ENCODE results near the gene SFT2D1. TPM values are rescaled to one million over a fixed set of nuclear protein-coding genes. Genes with fewer than 3 reads are reported as not detected.

Gene SFT2D1
- total and polyA plus RNA-seq, 3 donors from 2014 or later = 45.7 to 68.3 (median 64.6) TPM

DNA sequence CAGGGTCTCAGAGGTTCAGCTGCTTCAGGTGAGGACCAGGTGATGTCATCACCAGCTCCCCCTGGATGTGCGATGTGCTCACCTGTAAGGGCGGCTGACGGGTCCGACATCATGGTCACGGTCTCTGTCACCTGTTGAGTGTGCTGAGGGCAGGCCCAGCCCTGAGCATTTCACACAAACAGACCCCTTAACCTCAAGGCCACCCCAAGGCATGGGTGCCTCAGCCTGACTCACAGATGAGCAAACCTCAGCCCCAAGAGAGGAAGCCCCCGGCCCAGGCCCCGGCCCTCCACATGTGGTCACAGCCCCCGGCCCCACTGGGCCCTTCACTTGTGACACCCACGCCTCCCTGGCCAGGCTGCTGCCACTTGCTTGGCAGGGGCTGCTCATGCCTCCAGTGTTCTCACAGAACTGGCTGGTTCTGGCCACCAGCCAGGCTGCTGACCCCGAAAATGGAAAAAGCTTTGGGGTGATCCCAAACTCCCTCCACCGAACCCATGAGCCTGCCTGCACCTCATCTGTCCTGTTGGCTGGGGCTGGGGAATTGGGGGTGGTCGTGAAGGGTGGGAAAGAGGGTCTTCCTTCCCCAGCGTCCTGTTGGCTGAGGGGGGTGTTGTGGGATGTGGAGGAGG lies 67.5 kb downstream of the SFT2D1 start:
- no peaks in the 10 kb centered on the region for H3K9me3 ChIP-seq
- 55 to 71% methylated on average over 8 to 13 of the region's 13 CpGs for WGBS, 2 donors
- H3K36me3 ChIP-seq (ENCODE audit: low read depth, missing control alignments) = no peaks in the 10 kb centered on the region
- H3K4me3 ChIP-seq = no peak overlapping the region
- H3K27me3 ChIP-seq = no peaks in the 10 kb centered on the region
- DNase-seq = no peak
- no peak overlapping the region for H3K27ac ChIP-seq
- no peaks in the 10 kb centered on the region for H3K4me1 ChIP-seq
- intact Hi-C loops (cut with DNase I; ENCODE audit: low total_unique reads) = loop anchor here (10.0 kb wide), 1 partner anchor 120 kb away; no protein-coding TSS in a partner anchor
- TF ChIP-seq, protein P1, sequence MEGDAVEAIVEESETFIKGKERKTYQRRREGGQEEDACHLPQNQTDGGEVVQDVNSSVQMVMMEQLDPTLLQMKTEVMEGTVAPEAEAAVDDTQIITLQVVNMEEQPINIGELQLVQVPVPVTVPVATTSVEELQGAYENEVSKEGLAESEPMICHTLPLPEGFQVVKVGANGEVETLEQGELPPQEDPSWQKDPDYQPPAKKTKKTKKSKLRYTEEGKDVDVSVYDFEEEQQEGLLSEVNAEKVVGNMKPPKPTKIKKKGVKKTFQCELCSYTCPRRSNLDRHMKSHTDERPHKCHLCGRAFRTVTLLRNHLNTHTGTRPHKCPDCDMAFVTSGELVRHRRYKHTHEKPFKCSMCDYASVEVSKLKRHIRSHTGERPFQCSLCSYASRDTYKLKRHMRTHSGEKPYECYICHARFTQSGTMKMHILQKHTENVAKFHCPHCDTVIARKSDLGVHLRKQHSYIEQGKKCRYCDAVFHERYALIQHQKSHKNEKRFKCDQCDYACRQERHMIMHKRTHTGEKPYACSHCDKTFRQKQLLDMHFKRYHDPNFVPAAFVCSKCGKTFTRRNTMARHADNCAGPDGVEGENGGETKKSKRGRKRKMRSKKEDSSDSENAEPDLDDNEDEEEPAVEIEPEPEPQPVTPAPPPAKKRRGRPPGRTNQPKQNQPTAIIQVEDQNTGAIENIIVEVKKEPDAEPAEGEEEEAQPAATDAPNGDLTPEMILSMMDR (IDR thresholded peaks at IDR 0.05) = no peak
- no peak for TF ChIP-seq POLR2A (IDR thresholded peaks at IDR 0.05)

DNA sequence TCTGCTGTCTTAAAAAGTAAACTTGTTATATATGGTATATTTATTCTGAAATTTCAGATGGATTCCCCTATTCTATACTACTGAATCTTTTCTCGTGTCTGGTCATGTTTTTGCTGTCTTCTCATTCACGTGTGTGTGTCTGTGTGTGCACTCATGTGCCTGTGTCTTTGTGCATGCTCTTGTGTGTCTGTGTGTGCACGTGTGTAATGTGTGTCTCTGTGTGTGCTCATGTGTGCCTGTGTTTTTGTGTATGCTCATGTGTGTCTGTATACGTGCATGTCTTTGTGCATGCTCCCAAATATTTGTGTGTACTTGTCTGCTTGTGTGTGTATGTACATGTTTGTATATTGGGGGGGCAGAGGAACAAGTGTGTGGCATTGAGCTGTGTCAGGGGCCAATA lies 68.2 kb downstream of the SFT2D1 start:
- H3K27me3 ChIP-seq = no peaks in the 10 kb centered on the region
- intact Hi-C loops (cut with DNase I; ENCODE audit: low total_unique reads) = loop anchor here (10.0 kb wide), 1 partner anchor 121 kb away; no protein-coding TSS in a partner anchor
- 70 to 78% methylated on average over 4 of the region's 4 CpGs for WGBS, 2 donors
- no peak overlapping the region for H3K27ac ChIP-seq
- TF ChIP-seq, protein P1 (IDR thresholded peaks at IDR 0.05) = no peak
- TF ChIP-seq POLR2A (IDR thresholded peaks at IDR 0.05) = no peak
- H3K4me1 ChIP-seq = no peaks in the 10 kb centered on the region
- H3K4me3 ChIP-seq = no peak overlapping the region
- no peaks in the 10 kb centered on the region for H3K36me3 ChIP-seq (ENCODE audit: low read depth, missing control alignments)
- H3K9me3 ChIP-seq = no peaks in the 10 kb centered on the region
- no peak for DNase-seq

GRCh38 chr6:166271376-166271765 lies 71.0 kb downstream of the SFT2D1 start:
- H3K36me3 ChIP-seq (ENCODE audit: low read depth, missing control alignments) = no peaks in the 10 kb centered on the region
- intact Hi-C loops (cut with DNase I; ENCODE audit: low total_unique reads) = loop anchor here (10.0 kb wide), 1 partner anchor 123 kb away; no protein-coding TSS in a partner anchor
- WGBS, 2 donors = 96% methylated on average over 9 of the region's 9 CpGs; no CpG with 5 or more reads in 1 of the 2 donors

GRCh38 chr6:166270706-166271375 lies 71.5 kb downstream of the SFT2D1 start:
- WGBS, 2 donors = 84 to 87% methylated on average over 9 to 10 of the region's 10 CpGs
- no peaks in the 10 kb centered on the region for H3K27me3 ChIP-seq

More at GRCh38 chr6:166271376-166271765, 71.0 kb downstream of the SFT2D1 start:
- Histone ChIP-seq H3K4me1 (no peaks in the 10 kb centered on the region), H3K9me3 (no peaks in the 10 kb centered on the region), H3K27ac (no peak overlapping the region), H3K27me3 (no peaks in the 10 kb centered on the region), H3K4me3 (no peak overlapping the region)
- TF ChIP-seq, protein P1 (IDR thresholded peaks at IDR 0.05) = no peak
- no peak for TF ChIP-seq POLR2A (IDR thresholded peaks at IDR 0.05)
- no peak for DNase-seq

More at GRCh38 chr6:166270706-166271375, 71.5 kb downstream of the SFT2D1 start:
- no peaks in the 10 kb centered on the region for H3K36me3 ChIP-seq (ENCODE audit: low read depth, missing control alignments)
- H3K9me3 ChIP-seq = no peaks in the 10 kb centered on the region
- no peak overlapping the region for H3K27ac ChIP-seq
- intact Hi-C loops (cut with DNase I; ENCODE audit: low total_unique reads) = loop anchor here (10.0 kb wide), 1 partner anchor 124 kb away; no protein-coding TSS in a partner anchor
- TF ChIP-seq, protein P1 (IDR thresholded peaks at IDR 0.05) = no peak
- TF ChIP-seq POLR2A (IDR thresholded peaks at IDR 0.05) = no peak
- DNase-seq = no peak
- no peak overlapping the region for H3K4me3 ChIP-seq
- no peaks in the 10 kb centered on the region for H3K4me1 ChIP-seq

Other genes with a start within 250 kb of the SFT2D1 start
- gene TBXT, start 174.7 kb downstream of the SFT2D1 start, total RNA-seq = 1 to 10 TPM in 1 of 2 donors, under 1 TPM in 1; 0.24 to 1.2 TPM
- gene TBXT, start 174.7 kb downstream of the SFT2D1 start, polyA plus RNA-seq (ENCODE audit: insufficient read depth, low read depth, low replicate concordance) = 0.26 TPM
- under 1 TPM; 0.39 to 0.62 TPM for gene PRR18, start 34.2 kb downstream of the SFT2D1 start, total RNA-seq
- gene PRR18, start 34.2 kb downstream of the SFT2D1 start, polyA plus RNA-seq (ENCODE audit: insufficient read depth, low read depth, low replicate concordance) = 0.16 TPM
- gene MPC1, start 40.4 kb upstream of the SFT2D1 start, total RNA-seq = 10 to 100 TPM; 22.5 to 24.0 TPM
- gene MPC1, start 40.4 kb upstream of the SFT2D1 start, polyA plus RNA-seq (ENCODE audit: insufficient read depth, low read depth, low replicate concordance) = 54.2 TPM
- 1 to 10 TPM; 1.7 to 1.9 TPM for gene RAMACL, start 244.1 kb upstream of the SFT2D1 start, total RNA-seq
- gene RAMACL, start 244.1 kb upstream of the SFT2D1 start, polyA plus RNA-seq (ENCODE audit: insufficient read depth, low read depth, low replicate concordance) = not detected

Measured in testis (tissue), 3 donors.